ENCODE data around the gene B3GALT6.
A peak's percentile ranks its signal among the peaks of the same experiment; 100 is the strongest.

The B3GALT6 gene

GRCh38 chr1:1232208-1232795 lies at the start of gene B3GALT6:
TSS of gene B3GALT6 (plus strand) at chr1:1232237. CDS start at chr1:1232279, 42 bp downstream.
- DNase-seq (ENCODE audit: extremely low read depth, low read depth), result no peak

GRCh38 chr1:1182491-1183220 lies 49.4 kb upstream of the B3GALT6 start:
- no peak for TF ChIP-seq CTCF (IDR thresholded peaks at IDR 0.05; ENCODE audit: low read depth, low read length)
- no peak for DNase-seq (ENCODE audit: extremely low read depth, low read depth)

More at GRCh38 chr1:1232208-1232795, at the start of gene B3GALT6:
- no peak for TF ChIP-seq CTCF (IDR thresholded peaks at IDR 0.05; ENCODE audit: low read depth, low read length)

DNA sequence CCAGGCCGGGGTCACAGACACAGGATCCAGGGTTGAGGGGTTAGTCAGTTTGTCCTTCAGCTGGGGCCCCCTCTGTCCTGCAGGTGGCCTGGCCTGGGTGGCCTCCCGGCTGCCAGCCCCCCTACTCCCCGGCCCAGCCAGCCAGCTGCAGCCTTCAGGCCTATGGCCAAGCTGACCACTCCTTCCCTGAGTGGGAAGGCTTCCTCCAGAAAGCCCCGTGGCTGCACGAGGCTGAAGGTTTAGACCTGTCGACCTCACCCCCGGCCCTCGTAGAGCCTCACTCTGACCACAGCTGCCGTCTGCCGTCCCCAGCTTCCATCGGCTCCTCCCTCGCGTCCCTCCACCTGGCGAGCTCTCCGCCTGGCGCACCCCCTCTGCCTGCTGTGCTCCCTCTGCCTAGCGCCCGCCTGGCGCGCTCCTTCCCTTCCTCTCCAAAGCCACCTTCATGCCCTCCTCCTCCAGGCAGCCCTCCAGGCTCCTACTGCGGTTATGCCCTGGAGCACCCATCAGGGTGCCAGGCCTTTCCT lies 48.8 kb upstream of the B3GALT6 start:
- DNase-seq (ENCODE audit: extremely low read depth, low read depth), result no peak
- no peak for TF ChIP-seq CTCF (IDR thresholded peaks at IDR 0.05; ENCODE audit: low read depth, low read length)

- DNase-seq (ENCODE audit: extremely low read depth, low read depth), result no peak
- TF ChIP-seq CTCF (IDR thresholded peaks at IDR 0.05; ENCODE audit: low read depth, low read length), result no peak
Observed at GRCh38 chr1:1183833-1184775, 47.9 kb upstream of the B3GALT6 start.

GRCh38 chr1:1185101-1185765 lies 46.8 kb upstream of the B3GALT6 start:
- no peak for DNase-seq (ENCODE audit: extremely low read depth, low read depth)
- TF ChIP-seq CTCF (IDR thresholded peaks at IDR 0.05; ENCODE audit: low read depth, low read length), result no peak

- TF ChIP-seq CTCF (IDR thresholded peaks at IDR 0.05; ENCODE audit: low read depth, low read length), result no peak
- peak; percentile 70 for DNase-seq (ENCODE audit: extremely low read depth, low read depth)
Observed at GRCh38 chr1:1187938-1188337, 44.1 kb upstream of the B3GALT6 start.

Data from AG09319 (cell line).